HCT116 (cell line): ENCODE results near the gene TMEM54. TPM values are rescaled to one million over a fixed set of nuclear protein-coding genes. Genes with fewer than 3 reads are reported as not detected.

ENCODE experiments used
- ATAC-seq: fragments of 200-7000 bp; cut with Tn5 transposase; 2 replicates; pipeline ENCODE4 v1.9.1; 2020; ENCODE audit warnings: mild to moderate bottlenecking, moderate library complexity
- BruUV-seq: library from RNA; stranded (reverse); fragments of 400-500 nt; replicated peaks from 2 replicates; lab custom pipeline; 2021; lab: Mats Ljungman, UMichigan
- CTCF ChIA-PET: fragments of 300-600 bp; sonication (Branson Sonifier 250); formaldehyde crosslinking; loops from one replicate; lab custom pipeline; 2021; ENCODE audit warnings: antibody characterized with exemption; lab: Charles Lee
- POLR2A ChIA-PET: fragments of 300-600, 350-600 bp; sonication (Branson Sonifier 250); formaldehyde crosslinking; loops from one replicate; lab custom pipeline; 2021; ENCODE audit warnings: antibody characterized with exemption; lab: Charles Lee
- RAD21 ChIA-PET, 2 experiments: fragments of 300-600 bp; sonication (Branson Sonifier 250); formaldehyde crosslinking; loops; one replicate each; lab custom pipeline; 2023; ENCODE audit warnings: low total read pairs in 2 of 2; ENCODE audit not compliant: uncharacterized antibody in 2 of 2, unreplicated experiment in 2 of 2, low non-redundant PET in 1 of 2; lab: Charles Lee
- DNase-seq: peaks from one replicate; pipeline ENCODE4 v3.0.0-alpha.2; 2010; ENCODE audit warnings: low read depth, low spot score
- H2AFZ ChIP-seq: fragments of 200-600 bp; shearing (Covaris generic), sonication (generic); 2 replicates; pipeline ENCODE4 v1.6.1; 2017; ENCODE audit warnings: low read depth, mixed run types, mixed read lengths, antibody characterized with exemption, low read length; ENCODE audit not compliant: poor library complexity, severe bottlenecking
- H3K27ac ChIP-seq: 2 replicates; pipeline ENCODE4 v1.5.1; 2012; ENCODE audit warnings: low read depth, low read length
- H3K27me3 ChIP-seq: fragments of 200-600 bp; sonication (generic); 2 replicates; pipeline ENCODE4 v1.6.1; 2016; ENCODE audit warnings: mixed run types, low read length, mixed read lengths; ENCODE audit not compliant: insufficient read depth
- H3K36me3 ChIP-seq, 2 experiments: fragments of 200-500 bp in 1 of 2; fragments of 200-600 bp in 1 of 2; sonication (Bioruptor generic) in 1 of 2; sonication (generic) in 1 of 2; 2 replicates each; pipeline versions ENCODE4 v1.5.1 to v1.6.1; 2014 to 2016; ENCODE audit warnings: low read length in 2 of 2, inconsistent platforms in 1 of 2, mixed read lengths in 1 of 2, mixed run types in 1 of 2; ENCODE audit not compliant: insufficient read depth in 2 of 2, control insufficient read depth in 1 of 2
- H3K4me1 ChIP-seq, 2 experiments: fragments of 200-600 bp in 1 of 2; sonication (generic) in 1 of 2; 2 replicates each; pipeline versions ENCODE4 v1.5.1 to v1.6.1; 2012 to 2017; ENCODE audit warnings: low read length in 2 of 2, inconsistent platforms in 1 of 2, mild to moderate bottlenecking in 1 of 2, mixed read lengths in 1 of 2, mixed run types in 1 of 2, moderate library complexity in 1 of 2; ENCODE audit not compliant: insufficient read depth in 2 of 2, control insufficient read depth in 1 of 2
- H3K4me2 ChIP-seq: fragments of 200-600 bp; sonication (generic); 2 replicates; pipeline ENCODE4 v1.6.1; 2017; ENCODE audit warnings: mixed run types, low read length, mixed read lengths
- H3K4me3 ChIP-seq, 2 experiments: fragments of 200-600 bp in 1 of 2; sonication (generic) in 1 of 2; replicated peaks in 1 of 2; 2 replicates each; pipeline ENCODE4 v1.5.1; 2011 to 2016; ENCODE audit warnings: low read length in 2 of 2, control low read depth in 1 of 2, low read depth in 1 of 2, mild to moderate bottlenecking in 1 of 2, mixed read lengths in 1 of 2, mixed run types in 1 of 2
- H3K79me2 ChIP-seq: fragments of 200-600 bp; sonication (generic); 2 replicates; pipeline ENCODE4 v1.6.1; 2017; ENCODE audit warnings: mild to moderate bottlenecking, mixed run types, low read length, moderate library complexity, mixed read lengths; ENCODE audit not compliant: insufficient read depth
- H3K9ac ChIP-seq: fragments of 200-600 bp; sonication (generic); 2 replicates; pipeline ENCODE4 v1.6.1; 2016; ENCODE audit warnings: low read length, mixed read lengths
- H3K9me2 ChIP-seq: fragments of 200-600 bp; sonication (generic), shearing (Covaris generic); 2 replicates; pipeline ENCODE4 v1.6.1; 2017; ENCODE audit warnings: mixed run types, mild to moderate bottlenecking, moderate library complexity; ENCODE audit not compliant: insufficient read depth
- H3K9me3 ChIP-seq, 2 experiments: fragments of 200-500 bp in 1 of 2; fragments of 200-600 bp in 1 of 2; sonication (Bioruptor generic) in 1 of 2; sonication (generic) in 1 of 2; 2 replicates each; pipeline ENCODE4 v1.6.1; 2014 to 2017; ENCODE audit warnings: low read length in 2 of 2, mixed read lengths in 2 of 2, inconsistent platforms in 1 of 2, low read depth in 1 of 2, mild to moderate bottlenecking in 1 of 2, mixed run types in 1 of 2, moderate library complexity in 1 of 2; ENCODE audit not compliant: control insufficient read depth in 1 of 2, insufficient read depth in 1 of 2
- H4K20me1 ChIP-seq: fragments of 200-600 bp; sonication (generic), shearing (Covaris generic); 2 replicates; pipeline ENCODE4 v1.6.1; 2017; ENCODE audit warnings: mixed run types, mild to moderate bottlenecking, moderate library complexity; ENCODE audit not compliant: insufficient read depth
- CEBPB ChIP-seq: IDR thresholded peaks from 2 replicates; pipeline ENCODE4 v1.6.1; 2012; ENCODE audit warnings: low read depth
- EGR1 ChIP-seq: IDR thresholded peaks from 2 replicates; pipeline ENCODE4 v1.6.1; 2012; ENCODE audit warnings: low read depth
- EZH2 ChIP-seq: fragments of 200-600 bp; sonication (generic); IDR thresholded peaks from 2 replicates; pipeline ENCODE4 v1.6.1; 2017; ENCODE audit warnings: antibody characterized with exemption, mixed run types
- POLR2A ChIP-seq: IDR thresholded peaks from 2 replicates; pipeline ENCODE4 v1.7.0; 2011; ENCODE audit warnings: borderline replicate concordance; ENCODE audit not compliant: insufficient read depth, insufficient read length; ENCODE audit errors: extremely low read depth
- RAD21 ChIP-seq: IDR thresholded peaks from 2 replicates; pipeline ENCODE4 v1.6.1; 2012; ENCODE audit warnings: low read depth, mild to moderate bottlenecking
- REST ChIP-seq: IDR thresholded peaks from 2 replicates; pipeline ENCODE4 v1.6.1; 2012; ENCODE audit warnings: low read depth
- SIN3A ChIP-seq: IDR thresholded peaks from 2 replicates; pipeline ENCODE4 v1.6.1; 2012; ENCODE audit warnings: low read depth
- SP1 ChIP-seq: IDR thresholded peaks from 2 replicates; pipeline ENCODE4 v1.6.1; 2012; ENCODE audit warnings: low read depth
- SRF ChIP-seq: IDR thresholded peaks from 2 replicates; pipeline ENCODE4 v1.6.1; 2012; ENCODE audit warnings: low read depth
- TCF7L2 ChIP-seq: IDR thresholded peaks from 2 replicates; pipeline ENCODE4 v1.7.0; 2011; ENCODE audit warnings: borderline replicate concordance, inconsistent platforms; ENCODE audit not compliant: insufficient read depth, insufficient read length; ENCODE audit errors: extremely low read depth
- YY1 ChIP-seq: IDR thresholded peaks from 2 replicates; pipeline ENCODE4 v1.6.1; 2011; ENCODE audit warnings: low read length, low read depth, moderate library complexity, mild to moderate bottlenecking; ENCODE audit not compliant: insufficient replicate concordance; ENCODE audit errors: extremely low read depth
- ZFX ChIP-seq: fragments of 450-650 bp; IDR thresholded peaks from 2 replicates; pipeline ENCODE4 v1.6.1; 2017
- intact Hi-C: fragments of 100-400 bp; cut with micrococcal nuclease; formaldehyde crosslinking; loops from 2 replicates; pipeline ENCODE4 v1.10.0; 2022
- total RNA-seq: library from RNA; stranded (reverse); gene quantifications from one replicate; pipeline ENCODE4 v1.2.1, GENCODE V29; 2021; ENCODE audit not compliant: unreplicated experiment

TMEM54 gene
- total RNA-seq, 1 experiment from 2014 or later = 121 TPM

- no peak for TF ChIP-seq POLR2A
- TF ChIP-seq SIN3A = no peak
- TF ChIP-seq SP1 = no peak
- TF ChIP-seq SRF = no peak
- no peak for TF ChIP-seq EGR1
- TF ChIP-seq REST = no peak
- no peak for TF ChIP-seq EZH2
- no peak for TF ChIP-seq TCF7L2
- TF ChIP-seq YY1 = no peak
- no peak for TF ChIP-seq ZFX
- no peak for TF ChIP-seq CEBPB
- no peak for TF ChIP-seq RAD21
- ChIA-PET RAD21 (no interaction called here), CTCF (no interaction called here), POLR2A (interaction anchor here (1.2 kb wide), 1 partner anchor 45 kb away, joined by 3 read pairs; the partner anchor contains the start of gene RNF19B)
- Histone ChIP-seq H3K79me2 (no peaks in the 10 kb centered on the region), H3K9ac (no peak overlapping the region), H3K36me3 (no peaks in the 10 kb centered on the region), H3K9me3 (no peaks in the 10 kb centered on the region), H3K9me2 (no peaks in the 10 kb centered on the region), H3K4me2 (no peak overlapping the region), H4K20me1 (no peaks in the 10 kb centered on the region), H3K4me3 (no peak overlapping the region), H3K27me3 (no peaks in the 10 kb centered on the region), H3K4me1 (no peaks in the 10 kb centered on the region), H2AFZ (no peak overlapping the region), H3K27ac (no peak overlapping the region)
- BruUV-seq = no TSS peak
- intact Hi-C loops = no loop called here
- ATAC-seq (no peak), DNase-seq (no peak)
Observed at GRCh38 chr1:32919811-32920733, 18.9 kb upstream of the TMEM54 start.
